GM21529 (cell line): ENCODE data around the gene TMUB1.

Source experiments
- ATAC-seq: cut with Tn5 transposase; IDR thresholded peaks from one replicate; pipeline ENCODE4 v1.9.1; 2021; ENCODE audit not compliant: unreplicated experiment

Gene TMUB1

DNA sequence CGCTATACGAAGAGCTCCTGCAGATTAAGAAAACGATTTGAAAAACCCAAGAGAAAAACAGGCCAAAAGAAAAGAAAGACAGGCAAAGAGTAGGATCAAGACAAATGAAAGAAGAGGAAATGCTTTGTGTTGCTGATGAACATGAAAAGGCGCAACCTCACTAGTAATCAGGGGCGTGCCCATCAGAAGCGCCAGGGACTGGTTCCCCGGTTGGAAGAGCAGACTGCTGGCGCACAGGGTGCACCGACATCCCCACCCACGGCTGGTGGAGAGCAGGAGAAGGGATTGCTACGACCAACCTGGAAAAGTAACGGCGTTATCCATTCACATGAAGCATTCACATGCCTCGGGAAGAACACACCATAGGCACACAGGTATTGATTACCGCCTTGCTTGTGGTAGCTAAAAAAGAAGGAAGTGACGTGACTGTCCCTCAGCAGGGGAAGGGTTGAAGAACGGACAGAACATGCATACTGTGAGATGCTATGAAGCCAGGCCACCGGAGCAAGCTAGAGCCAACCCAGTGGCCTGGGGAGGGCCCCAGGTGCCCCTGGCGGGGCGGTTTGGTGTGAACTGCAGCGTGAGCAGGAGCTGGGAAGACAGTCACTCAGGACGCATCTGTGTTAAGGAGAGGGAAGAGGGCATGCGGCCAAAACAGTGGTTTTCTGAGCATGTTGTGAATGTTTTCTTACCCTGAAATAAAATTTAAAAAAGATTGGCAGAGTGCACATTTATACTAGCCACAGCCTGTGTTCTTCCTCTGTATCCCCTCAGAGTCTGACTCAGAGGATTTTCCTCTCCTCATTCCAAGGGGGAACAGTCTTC is 21.3 kb upstream of the TMUB1 start:
- ATAC-seq = no peak

DNA sequence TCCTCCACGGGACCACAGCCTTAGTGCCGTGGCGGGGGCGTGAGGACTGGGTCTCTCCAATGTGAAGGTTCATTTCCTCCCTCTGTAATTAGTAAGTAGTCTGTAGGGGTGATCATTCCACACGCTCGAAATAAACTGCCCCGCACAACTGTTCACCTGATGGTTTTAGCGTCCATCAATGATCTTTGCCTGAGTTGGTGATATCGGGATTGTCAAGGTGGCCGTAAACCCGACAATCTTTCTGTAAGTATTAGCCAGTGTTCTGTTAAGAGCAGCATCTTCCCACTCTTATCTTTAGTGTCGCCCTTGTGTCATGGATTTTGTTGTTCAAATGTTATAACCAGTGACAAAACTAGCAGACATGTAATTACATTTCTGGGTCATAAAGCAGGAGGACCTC is 20.7 kb upstream of the TMUB1 start:
- no peak for ATAC-seq

DNA sequence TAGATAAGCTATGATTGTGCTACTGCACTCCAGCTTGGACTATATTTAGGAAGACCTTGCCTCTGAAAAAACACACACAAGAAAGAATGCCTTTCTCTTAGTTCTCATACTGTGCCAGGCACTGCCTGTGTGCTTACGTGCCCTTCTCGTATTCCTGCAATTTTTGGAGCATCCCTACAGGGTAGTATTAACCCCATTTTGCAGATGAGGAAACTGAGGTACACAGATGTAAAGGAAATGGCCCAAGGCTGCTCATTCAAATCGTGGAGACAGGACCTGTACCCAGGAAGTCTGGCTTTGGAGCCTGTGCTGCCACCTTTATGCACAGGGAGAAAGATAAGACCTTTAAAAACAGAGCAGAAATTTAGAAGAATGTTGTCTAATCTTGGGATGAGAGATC is 19.7 kb upstream of the TMUB1 start:
- no peak for ATAC-seq

DNA sequence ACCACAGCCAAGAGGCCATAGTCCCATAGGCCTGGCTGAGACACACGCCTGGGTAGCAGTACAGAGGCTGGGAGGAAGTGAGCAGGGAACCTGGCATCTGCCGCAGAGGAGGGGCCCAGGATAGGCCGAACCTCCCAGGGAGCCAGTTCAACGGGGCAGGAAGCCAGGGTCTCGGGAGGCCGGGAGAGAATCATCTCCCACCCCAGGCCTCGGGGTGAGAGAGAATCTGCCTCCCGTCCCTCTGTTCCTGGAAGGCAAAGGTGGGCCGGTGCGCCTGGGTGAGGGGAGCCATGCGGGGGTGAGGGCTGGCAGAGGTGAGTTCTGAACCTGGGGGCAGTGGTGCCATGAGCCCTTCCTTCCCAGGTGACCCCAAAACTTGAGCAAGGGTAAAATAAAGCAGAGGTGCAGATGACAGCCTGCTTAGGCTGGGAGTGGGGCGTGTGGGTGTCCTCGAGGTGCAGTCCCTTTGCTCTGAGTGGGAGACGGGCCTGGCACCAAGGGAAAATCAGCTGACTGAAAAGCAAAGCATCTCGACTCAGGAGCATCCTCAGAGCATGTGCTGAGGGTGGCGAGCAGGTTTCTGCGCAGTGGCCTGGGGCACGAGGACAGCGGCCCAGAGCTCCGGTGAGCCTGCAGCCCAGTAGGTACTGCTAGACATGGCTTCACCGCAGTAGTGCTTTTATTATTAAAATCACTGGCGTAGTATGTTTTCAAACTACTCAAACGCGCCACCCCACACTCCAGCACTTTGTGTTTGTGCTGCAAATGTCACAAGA is 18.5 kb upstream of the TMUB1 start:
- no peak for ATAC-seq

DNA sequence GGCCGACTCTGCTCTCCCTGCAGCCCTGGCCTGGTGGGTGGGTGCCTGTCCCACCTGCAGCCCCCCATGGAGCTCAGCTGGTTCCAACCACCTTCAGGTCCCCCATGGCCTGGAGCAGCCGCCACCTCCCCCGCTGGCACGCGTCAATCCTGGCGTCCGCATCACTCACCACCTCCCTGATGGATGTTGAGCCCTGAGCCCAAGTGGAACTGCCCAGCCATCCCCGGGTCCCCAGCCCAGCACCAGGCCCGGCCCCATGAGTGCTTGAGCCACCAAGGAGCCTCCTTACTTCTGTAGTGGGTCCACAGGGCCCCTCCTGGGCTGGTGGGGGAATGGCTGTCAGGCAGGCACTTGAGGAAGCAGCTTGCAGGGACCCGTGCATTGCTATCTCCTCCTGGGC is 17.6 kb upstream of the TMUB1 start:
- no peak for ATAC-seq

DNA sequence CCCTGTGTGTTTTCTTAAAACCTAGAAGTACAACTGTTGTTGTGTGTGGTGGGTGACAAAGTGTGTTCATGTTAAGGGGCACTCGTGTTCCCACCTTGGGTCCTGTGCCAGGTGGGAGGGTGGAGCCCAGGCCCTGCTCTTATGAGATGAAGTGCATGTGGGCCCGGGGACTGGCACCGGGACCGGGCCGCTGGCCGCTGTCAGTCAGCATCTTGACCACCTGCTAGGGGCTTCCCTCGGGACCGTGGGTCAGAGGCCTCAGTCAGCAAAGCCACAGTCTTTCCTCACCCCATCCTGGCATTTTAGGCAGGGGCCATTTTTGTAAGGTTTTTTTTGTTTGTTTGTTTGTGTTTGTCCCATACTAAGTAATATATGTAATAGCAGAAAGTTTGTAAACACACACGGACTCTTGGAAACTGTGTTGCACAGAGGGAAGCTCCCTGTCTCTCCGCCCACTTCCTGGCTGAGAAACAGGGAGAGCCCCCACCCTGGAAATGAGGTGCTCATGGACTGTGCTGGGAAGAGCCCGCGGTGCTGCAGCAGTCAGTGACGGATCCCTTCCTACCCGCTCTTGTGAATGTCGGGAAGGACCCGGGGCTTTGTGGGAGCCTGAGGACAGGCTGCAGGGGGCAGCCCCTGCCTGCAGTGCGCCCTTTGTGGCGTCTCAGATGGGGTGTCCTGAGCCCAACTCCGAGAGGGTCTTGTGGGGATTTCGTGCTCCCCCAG is 16.4 kb upstream of the TMUB1 start:
- no peak for ATAC-seq

DNA sequence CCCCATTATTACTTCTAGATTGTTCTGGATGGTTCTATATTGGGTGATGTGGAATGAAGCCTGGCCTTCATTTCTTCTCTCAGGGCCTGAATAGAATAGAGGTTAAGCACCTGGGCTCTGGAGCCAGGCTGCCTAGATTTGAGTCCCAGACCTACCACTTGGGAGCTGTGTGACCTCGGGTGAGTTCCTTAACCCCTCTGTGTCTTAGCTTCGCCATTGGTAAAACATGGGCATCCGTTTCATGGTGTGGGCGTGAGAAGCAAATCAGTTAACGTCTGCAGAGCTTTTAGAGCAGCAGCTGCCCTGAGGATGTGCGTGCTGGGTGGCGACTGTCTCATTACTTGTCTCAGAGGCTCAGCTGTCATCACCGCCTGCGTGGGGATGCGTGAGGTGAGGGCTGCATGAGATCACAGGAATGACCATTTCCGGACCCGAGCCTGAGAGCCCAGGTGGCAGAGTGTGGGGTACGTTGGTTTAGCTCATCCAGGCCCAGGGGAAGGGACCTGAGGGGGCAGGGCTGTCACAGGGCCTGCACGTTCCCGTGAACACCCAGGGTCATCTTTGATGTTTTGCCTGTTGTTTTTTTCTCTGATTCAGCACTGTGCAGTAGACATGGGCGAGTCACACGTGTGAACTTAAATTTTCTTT is 12.7 kb upstream of the TMUB1 start:
- ATAC-seq = no peak

DNA sequence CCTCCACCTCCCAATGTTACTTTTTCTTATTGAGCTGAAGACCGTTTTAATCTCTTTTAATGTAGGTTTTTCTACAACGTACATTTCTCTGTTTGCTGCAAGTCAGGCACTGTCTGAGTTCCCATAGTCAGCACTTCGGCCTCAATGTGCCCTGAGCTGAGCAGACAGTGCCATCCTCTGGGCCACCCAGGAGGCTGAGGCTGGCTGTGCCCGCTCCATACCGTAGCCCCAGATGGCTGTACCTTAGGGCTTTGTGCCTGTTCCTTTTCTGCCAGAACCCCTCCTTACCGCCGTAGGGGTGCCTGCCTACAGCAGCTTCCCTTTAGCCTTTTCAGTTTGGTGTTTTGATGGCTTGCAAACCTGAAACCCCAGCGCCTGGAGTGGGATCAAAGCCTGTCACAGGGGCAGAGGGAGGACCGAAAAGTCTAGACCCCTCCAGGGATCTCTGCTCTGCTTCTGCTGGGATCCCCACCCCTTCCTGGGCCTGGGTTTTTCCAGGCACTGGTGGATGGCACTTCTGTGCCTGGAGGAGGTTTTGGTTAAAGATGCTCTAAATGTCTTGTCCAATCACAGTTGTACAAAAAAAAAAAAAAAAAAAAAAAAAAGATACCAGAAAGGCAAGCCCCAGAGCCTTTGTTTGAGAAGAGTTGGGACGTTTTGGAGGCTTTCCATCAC is 12.0 kb upstream of the TMUB1 start:
- no peak for ATAC-seq

DNA sequence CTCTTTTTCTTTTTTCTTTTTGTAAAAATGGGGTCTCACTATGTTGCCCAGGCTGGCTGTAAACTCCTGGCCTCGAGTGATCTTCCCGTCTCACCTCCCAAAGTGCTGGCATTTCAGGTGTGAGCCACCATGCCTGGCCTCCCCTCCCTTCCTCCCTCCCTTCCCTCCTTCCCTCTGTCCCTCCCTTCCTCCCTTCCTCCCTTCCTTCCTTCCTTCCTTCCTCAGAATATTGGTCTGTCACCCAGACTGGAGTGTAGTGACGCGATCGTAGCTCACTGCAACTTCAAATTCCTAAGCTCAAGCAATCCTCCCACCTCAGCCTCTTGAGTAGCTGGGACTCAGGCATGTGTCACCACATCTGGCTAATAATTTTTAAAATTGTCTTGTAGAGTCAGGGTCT is 11.4 kb upstream of the TMUB1 start:
- ATAC-seq = no peak

DNA sequence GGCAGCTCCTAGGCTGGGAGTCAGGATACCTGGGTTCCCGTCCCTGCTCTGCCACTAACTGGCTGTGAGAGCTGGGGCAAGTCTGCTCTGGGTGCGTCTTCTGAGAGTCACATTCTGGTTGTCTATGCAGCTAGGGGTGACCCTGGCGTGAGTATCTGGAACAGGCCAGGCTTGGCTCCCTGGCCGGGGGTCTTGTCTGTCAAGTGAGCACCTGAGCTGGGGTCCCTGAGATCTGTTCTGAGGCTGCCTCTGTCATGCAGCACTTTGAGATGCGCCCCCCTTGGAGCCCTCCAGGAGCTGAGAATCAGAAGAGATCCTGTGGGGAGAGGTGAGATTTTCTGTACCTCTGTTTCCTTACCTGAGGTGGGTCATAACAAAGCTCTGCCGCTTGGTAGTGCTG is 10.5 kb upstream of the TMUB1 start:
- no peak for ATAC-seq

DNA sequence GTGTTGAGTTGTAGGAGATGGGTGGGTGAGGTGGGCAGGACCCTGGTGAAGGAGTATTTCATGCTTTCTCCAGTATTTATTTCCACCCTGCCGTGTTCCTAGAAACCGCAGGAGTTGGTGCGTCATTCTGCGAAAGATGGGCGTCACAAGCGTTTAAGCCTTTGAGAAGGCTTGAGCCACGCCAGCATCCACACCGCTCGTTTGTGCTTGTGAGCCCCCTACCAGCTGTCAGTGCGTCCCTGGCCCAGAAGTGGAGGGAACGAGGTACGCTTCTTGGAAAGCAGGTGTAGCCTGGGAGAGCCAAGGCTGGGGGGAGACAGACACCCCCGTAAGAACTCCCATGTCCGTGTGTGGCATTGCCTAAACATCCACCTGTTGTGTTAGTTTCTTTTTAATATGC is 8.7 kb upstream of the TMUB1 start:
- no peak for ATAC-seq

DNA sequence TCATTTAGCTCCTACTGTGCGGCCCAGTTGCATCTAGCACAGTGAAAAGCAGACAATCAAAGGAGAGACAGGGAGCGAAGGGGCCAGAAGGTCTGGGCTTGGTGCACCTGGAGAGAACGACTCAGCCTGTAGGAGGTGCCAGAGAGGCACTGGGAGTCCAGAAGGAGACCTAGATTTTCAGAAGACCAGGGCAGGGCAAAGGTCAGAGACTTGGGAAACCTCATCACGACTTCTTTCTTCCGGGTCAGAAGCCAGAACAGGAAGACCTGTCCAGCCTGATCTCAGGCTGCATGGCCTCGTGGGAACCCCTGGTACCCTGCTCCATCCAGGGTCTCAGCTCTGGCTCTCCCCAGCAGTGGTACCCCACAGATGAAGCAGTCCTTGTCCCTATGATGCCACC is 8.1 kb upstream of the TMUB1 start:
- no peak for ATAC-seq

DNA sequence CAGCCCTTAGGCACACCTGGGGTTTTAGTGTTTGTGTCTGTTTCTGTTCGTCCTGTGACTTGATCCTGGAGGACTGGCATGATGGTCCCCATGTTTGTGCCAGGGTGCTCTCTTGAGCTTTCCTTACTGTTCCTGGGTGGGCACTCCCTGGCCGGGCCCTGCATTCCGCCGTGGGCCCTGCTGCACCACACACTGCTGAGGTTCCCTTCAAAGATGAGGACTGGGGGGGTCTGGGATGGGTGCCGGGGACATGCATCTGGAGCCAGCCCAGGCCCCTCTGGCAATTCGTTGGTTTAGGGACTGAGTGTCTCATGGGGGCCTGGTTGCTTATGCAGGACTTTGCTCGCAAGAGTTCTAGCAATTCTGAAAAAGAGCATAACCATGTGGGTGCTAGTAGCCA is 7.7 kb upstream of the TMUB1 start:
- ATAC-seq = no peak

DNA sequence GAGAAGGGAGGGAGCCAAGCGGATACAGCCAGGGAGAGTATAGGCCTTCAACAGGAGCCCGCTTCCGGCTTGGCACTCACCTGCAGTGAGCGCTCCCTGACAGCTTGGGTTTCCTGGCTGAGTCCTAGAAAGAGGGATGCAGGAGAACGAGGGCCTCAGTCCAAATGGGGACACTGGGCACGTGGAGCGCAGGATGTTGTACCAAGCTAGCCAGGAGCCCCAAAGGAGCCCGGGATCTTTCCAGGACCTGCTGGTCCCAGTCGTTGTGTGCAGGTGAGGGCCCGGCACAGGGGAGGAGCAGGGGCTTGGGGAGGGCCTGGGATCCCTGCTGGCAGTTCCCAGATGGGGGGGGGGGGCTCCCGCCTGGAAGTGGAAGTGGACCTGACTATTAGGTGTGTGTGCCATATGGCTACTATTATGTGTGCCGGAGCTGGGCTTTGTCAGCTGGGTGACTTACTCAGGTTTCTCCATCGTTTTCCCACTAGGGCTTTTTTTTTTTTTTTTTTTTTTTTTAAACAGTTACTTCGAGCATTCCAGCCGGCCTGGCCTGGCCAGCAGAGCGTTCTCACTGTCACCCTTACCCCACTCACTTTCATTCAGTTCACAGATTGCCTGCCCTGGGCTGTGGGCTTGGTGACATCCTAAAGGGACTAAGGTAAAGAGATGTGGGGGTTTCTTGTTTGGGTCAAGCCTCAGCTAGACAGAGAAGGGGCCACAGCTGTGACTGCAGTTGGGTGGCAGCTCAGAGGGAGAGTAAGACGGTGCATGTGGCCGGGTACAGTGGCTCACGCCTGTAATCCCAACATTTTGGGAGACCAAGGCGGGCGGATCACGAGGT is 6.8 kb upstream of the TMUB1 start:
- ATAC-seq = no peak

DNA sequence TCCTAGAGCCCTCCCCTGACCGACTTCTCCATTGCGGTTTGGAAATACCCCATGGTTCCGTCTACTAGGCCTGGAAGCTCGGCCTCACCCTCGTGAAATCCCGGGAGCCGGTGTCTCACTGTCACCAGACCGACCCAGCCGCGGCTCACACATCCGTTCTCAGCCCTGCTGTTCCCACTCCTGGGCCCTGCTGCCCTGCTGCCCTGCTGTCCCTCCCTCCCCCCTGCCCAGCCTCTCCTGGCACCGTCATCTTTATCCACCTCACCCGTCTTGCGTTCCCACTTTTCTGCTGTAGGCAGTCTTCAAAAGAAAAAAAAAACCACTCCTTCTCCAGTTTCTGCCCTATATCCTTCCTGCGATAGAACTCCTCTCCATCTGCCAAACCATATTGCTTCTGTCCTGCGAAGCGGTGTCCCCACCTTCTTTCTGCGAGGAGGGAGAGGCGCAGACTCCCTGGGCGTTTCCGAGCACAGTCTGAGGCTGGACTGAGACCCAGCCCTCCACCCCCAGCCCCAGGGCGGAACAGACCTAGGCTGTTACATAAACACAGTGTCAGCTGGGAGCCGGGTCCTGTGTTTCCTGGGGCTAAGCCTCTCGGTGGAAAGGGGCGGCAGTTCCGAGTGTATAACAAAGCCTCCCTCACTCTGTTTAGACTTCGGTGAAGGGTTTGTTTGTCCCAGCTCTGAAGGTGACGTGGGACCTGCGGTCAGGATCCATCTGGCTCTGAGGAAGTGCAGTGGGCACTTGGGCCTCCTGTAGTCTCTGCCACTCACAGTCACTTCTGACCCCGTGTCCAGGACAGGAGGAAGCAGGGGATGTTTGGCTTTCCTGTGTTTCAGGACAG is 5.8 kb upstream of the TMUB1 start:
- ATAC-seq = no peak

DNA sequence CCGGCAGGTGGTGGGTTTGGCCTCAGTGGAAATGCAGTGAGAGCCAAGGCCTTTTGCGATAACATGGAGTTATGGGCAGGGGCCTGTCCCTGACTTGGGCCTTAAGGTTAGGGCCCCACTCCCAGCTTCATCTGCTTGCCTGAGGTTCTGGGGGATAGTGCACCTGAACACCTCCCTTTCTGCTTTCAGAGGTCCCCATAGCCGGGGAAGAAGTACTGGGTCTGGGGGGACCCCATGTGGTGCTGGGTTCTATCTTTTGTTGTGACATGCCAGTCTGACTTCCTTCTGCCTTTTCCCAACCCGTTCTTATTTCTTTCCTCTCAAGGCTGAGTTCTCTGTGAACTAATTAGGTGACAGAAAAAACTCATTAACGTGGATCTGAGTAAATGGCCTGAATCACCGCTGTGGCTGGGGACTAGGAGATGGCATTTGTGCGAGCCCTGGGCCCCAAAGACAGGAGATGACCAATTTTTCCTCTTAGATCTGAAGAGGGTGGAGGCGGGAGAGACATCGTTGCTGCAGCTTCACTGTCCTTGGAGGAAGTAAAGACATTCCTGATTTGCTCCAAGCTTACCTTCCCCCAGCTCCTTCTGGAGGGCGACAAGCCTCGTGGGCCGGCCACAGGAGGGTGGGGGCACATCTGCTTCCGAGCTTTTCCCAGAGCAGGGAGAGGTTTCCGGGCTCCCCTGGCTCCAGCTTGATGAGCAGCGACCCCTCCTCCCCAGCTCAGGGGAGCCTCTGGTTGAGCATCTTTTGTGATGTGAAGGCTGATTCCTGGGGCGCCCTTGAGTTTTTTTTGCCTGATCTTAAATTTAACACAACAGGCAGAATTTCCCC is 4.9 kb upstream of the TMUB1 start:
- ATAC-seq = no peak

DNA sequence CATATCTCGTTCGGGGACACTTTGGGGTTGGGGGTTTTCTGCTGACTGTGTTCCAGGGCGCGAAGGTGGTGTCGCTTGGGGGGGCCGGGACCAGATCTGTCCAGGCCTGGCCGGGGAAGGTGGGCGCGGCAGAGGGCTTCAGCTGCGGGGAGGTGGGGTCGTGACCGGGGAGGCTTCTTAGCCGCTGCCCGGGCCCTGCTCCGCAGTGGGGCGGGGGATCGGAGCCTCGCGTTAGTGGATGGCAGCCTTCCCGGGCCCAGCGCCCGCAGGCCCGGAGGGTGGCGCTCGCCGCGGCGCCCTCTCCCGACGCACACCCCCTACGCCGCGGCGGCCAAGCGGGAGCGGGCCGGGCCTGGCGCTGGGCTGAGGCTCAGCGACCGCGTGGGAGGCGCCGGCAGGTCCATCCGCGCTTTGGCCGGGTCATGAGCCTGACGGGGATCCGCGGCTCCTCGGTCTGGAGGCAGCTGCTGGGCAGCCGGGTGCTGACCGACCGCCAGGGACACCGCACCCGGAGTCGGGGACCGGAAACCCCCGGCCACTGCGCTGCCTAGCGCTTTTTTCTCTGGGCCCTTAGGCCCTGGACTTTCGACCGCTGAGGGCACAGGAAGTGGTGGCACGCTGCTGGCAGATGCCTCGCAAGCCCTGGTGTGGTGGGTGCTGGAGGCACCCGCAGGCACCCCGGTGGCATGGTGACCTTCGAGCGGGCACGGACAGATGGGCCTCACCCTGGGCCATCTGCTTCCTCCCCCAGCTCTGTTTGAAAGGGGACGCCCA is 4.1 kb upstream of the TMUB1 start:
- ATAC-seq = peak; percentile 27
